ENCODE results near the gene POFUT2. TPM values are rescaled to one million over a fixed set of nuclear protein-coding genes. Genes with fewer than 3 reads are reported as not detected.

The POFUT2 gene
- polyA plus RNA-seq, 1 experiment: 38.5 TPM

DNA sequence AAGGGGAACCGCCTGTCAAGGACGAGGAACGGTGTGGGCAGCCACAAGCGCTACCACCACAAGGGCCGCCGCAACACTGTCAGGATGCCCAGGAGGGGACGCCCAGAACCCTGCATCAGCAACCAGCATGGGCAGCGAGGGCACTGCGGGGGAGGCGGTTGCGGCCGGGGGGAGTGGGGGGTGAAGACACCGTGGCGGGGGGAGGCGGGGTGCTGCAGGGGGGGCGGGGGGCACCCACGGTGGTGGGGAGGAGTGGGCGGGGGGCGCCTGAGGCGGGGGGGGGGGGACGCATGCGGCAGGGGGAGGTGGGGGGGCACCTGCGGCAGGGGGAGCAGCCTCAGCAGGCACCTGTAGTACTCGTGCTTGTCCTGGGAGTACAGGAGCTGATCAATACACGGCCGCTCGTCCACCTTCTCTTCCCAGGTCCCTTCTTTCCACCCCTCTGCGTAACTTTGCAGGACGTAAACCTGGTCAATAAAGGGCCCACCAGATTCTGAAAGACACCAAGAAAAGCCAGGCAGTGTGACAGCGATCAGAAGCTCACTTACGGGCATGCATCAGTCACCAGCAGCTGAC lies 4.6 kb downstream of the POFUT2 start:
- Histone ChIP-seq H3K4me3 (ENCODE audit: low read depth, low read length) (no peak overlapping the region), H3K27me3 (ENCODE audit: control insufficient read depth, insufficient read depth, low read length) (no peaks in the 10 kb centered on the region), H3K36me3 (ENCODE audit: control insufficient read depth, insufficient read depth, low read length) (peaks cover 61% of the 10 kb centered on the region)
- ChIA-PET POLR2A (no interaction called here), CTCF (interaction anchor here (4.1 kb wide), 1 partner anchor 145 kb away, joined by 14 read pairs; no protein-coding TSS in a partner anchor)
- TF ChIP-seq, protein P1, sequence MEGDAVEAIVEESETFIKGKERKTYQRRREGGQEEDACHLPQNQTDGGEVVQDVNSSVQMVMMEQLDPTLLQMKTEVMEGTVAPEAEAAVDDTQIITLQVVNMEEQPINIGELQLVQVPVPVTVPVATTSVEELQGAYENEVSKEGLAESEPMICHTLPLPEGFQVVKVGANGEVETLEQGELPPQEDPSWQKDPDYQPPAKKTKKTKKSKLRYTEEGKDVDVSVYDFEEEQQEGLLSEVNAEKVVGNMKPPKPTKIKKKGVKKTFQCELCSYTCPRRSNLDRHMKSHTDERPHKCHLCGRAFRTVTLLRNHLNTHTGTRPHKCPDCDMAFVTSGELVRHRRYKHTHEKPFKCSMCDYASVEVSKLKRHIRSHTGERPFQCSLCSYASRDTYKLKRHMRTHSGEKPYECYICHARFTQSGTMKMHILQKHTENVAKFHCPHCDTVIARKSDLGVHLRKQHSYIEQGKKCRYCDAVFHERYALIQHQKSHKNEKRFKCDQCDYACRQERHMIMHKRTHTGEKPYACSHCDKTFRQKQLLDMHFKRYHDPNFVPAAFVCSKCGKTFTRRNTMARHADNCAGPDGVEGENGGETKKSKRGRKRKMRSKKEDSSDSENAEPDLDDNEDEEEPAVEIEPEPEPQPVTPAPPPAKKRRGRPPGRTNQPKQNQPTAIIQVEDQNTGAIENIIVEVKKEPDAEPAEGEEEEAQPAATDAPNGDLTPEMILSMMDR (IDR thresholded peaks at IDR 0.05; ENCODE audit: insufficient read depth, low read depth, low read length): no peak
- DNase-seq (ENCODE audit: low read depth): no peak

DNA sequence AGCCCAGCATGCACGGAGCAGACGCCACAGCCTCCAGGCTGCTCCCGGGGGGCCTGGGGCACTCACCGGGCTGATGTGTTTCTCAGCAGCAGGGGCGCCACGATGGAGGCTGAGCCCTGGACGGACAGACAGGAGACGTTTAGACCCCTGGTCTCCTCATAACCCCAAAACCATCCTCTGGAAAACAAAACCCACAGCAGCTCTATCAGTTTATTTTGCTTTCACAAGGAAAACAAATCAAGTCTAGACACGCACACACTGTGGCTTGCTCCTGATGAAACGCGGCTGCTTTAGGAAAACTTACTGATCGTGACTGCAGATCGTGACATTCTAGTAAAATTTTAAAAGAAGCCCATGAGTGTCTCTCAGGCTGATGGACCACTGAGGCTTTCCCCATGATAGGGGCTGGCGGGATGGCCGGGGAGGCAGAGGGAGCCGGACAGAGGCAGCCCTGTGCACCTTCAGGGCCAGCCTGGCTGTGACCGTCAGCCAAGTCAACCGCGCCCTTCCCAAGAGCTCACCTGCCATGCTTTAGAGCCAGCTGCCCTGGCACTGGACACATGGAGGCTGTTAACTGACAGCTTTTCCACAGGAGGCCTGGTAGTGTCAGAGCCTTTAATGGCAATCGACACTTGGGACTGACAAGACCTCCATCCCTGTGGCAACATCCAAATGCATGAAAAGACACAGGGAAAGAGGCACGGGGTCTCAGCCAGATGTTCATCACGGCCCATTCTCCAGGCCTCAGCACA lies 5.2 kb downstream of the POFUT2 start:
- H3K27me3 ChIP-seq (ENCODE audit: control insufficient read depth, insufficient read depth, low read length): no peaks in the 10 kb centered on the region
- DNase-seq (ENCODE audit: low read depth): no peak
- H3K36me3 ChIP-seq (ENCODE audit: control insufficient read depth, insufficient read depth, low read length): peaks cover 65% of the 10 kb centered on the region
- TF ChIP-seq, protein P1 (IDR thresholded peaks at IDR 0.05; ENCODE audit: insufficient read depth, low read depth, low read length): no peak
- POLR2A ChIA-PET: no interaction called here
- H3K4me3 ChIP-seq (ENCODE audit: low read depth, low read length): no peak overlapping the region
- CTCF ChIA-PET: interaction anchor here (4.1 kb wide), 1 partner anchor 145 kb away, joined by 14 read pairs; no protein-coding TSS in a partner anchor

DNA sequence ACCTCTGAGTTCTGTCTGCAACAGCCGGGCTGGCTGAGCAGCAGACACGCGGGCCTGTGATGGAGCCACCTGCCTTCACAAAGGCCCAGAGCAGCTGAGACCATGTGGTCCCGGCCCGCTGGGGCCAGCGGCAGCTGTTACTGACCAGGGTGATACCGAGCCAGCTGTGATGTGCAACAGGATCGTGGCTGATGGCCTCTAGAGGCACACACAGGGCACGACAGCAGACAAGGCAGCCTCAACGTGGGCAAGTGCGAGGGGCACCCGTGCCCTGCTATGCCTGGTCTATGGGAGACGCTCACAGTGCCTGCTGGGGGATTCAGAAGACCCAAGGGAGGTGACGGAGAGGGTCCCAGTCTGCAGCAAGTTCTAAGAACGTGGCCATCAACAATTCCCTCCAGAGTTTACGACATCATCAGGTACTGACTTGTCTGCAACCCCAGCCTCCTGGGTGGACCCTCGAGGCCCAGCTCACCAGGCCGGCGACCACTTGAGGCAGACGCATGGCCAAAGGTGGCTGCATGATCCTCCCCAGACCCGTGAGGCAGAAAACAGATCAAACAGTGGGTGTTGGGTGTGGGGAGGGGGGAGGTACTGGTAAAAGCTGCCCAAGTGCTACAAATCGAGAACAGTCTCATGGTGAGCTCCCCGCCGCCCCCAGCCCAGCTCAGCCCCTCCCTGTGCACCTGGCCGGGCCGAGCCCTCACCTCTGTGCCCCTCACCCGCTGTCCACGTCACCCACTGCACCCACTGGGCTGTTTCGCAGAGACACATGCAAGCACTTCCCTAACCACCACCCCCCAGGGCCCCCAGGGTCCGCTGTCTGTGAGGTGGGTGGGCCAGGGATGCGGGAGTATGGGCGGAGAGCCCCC lies 6.0 kb downstream of the POFUT2 start:
- Histone ChIP-seq H3K36me3 (ENCODE audit: control insufficient read depth, insufficient read depth, low read length) (peaks cover 73% of the 10 kb centered on the region), H3K27me3 (ENCODE audit: control insufficient read depth, insufficient read depth, low read length) (no peaks in the 10 kb centered on the region), H3K4me3 (ENCODE audit: low read depth, low read length) (no peak overlapping the region)
- CTCF ChIA-PET: interaction anchor here (0.7 to 4.1 kb wide), 2 partner anchors 42 to 144 kb away, joined by 3 to 14 read pairs; no protein-coding TSS in a partner anchor
- POLR2A ChIA-PET: no interaction called here
- no peak for DNase-seq (ENCODE audit: low read depth)
- TF ChIP-seq, protein P1 (IDR thresholded peaks at IDR 0.05; ENCODE audit: insufficient read depth, low read depth, low read length): no peak

DNA sequence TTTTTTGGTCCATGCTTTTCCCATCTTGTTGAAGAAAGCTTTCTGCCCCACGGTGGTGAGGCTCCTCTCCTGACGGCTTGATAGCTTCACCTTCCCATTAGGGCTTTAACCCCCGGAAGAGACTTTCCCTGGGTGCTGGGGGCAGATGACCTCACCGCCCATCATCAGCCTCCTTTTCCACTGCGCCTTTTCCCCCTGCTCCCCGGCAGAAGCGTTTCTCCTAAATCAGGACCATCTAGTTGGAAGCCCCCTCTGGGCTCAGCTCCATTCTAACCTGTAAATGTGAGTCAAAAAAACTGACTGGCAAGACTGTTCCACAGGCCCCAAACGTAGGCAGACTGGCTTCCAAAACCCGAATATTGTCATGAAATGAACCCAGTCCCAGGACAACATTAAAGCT lies 6.7 kb downstream of the POFUT2 start:
- Histone ChIP-seq H3K36me3 (ENCODE audit: control insufficient read depth, insufficient read depth, low read length) (peaks cover 76% of the 10 kb centered on the region), H3K4me3 (ENCODE audit: low read depth, low read length) (no peak overlapping the region), H3K27me3 (ENCODE audit: control insufficient read depth, insufficient read depth, low read length) (no peaks in the 10 kb centered on the region)
- CTCF ChIA-PET: interaction anchor here (0.7 to 4.1 kb wide), 2 partner anchors 41 to 143 kb away, joined by 3 to 14 read pairs; no protein-coding TSS in a partner anchor
- DNase-seq (ENCODE audit: low read depth): no peak
- POLR2A ChIA-PET: no interaction called here
- TF ChIP-seq, protein P1 (IDR thresholded peaks at IDR 0.05; ENCODE audit: insufficient read depth, low read depth, low read length): no peak
